ENCODE data around the gene ATRIP.

ATRIP gene

GRCh38 chr3:48503401-48504050 lies 57.0 kb downstream of the ATRIP start:
- peak overlapping the region; percentile 74 for H3K9ac ChIP-seq (ENCODE audit: low read depth, low read length)
- peaks cover 11% of the 10 kb centered on the region; the same call in 1 of the 2 replicates for H3K27me3 ChIP-seq (ENCODE audit: insufficient read depth, low read length)
- no peak overlapping the region for H3K27ac ChIP-seq (ENCODE audit: low read length)
- H3K36me3 ChIP-seq (ENCODE audit: insufficient read depth, low read depth, low read length): peaks cover 4% of the 10 kb centered on the region; the same call in 1 of the 2 replicates
- peaks cover 20% of the 10 kb centered on the region for H3K4me1 ChIP-seq (ENCODE audit: insufficient read depth, low read length)
- H3K9me3 ChIP-seq (ENCODE audit: insufficient read depth, low read depth, low read length): no peaks in the 10 kb centered on the region
- H3K4me3 ChIP-seq (ENCODE audit: low read length): peak overlapping the region; percentile 74

GRCh38 chr3:48504051-48504946 lies 57.8 kb downstream of the ATRIP start, which contains the start of gene SHISA5:
SHISA5 (minus strand) TSS chr3:48504174; CDS start chr3:48504094, 80 bp downstream.
- Histone ChIP-seq H3K9me3 (ENCODE audit: insufficient read depth, low read depth, low read length) (no peaks in the 10 kb centered on the region), H3K4me1 (ENCODE audit: insufficient read depth, low read length) (peaks cover 20% of the 10 kb centered on the region), H3K27ac (ENCODE audit: low read length) (no peak within 1 kb of the TSS), H3K9ac (ENCODE audit: low read depth, low read length) (peak within 1 kb of the TSS; percentile 74), H3K36me3 (ENCODE audit: insufficient read depth, low read depth, low read length) (peaks cover 4% of the 10 kb centered on the region; the same call in 1 of the 2 replicates), H3K27me3 (ENCODE audit: insufficient read depth, low read length) (peaks cover 11% of the 10 kb centered on the region; the same call in 1 of the 2 replicates), H3K4me3 (ENCODE audit: low read length) (peak within 1 kb of the TSS; percentile 74)

- Histone ChIP-seq H3K27me3 (ENCODE audit: insufficient read depth, low read length) (peaks cover 11% of the 10 kb centered on the region; the same call in 1 of the 2 replicates), H3K4me3 (ENCODE audit: low read length) (peak overlapping the region; percentile 74; the same call in 1 of the 2 replicates), H3K27ac (ENCODE audit: low read length) (no peak overlapping the region), H3K36me3 (ENCODE audit: insufficient read depth, low read depth, low read length) (peaks cover under 1% of the 10 kb centered on the region; the same call in 1 of the 2 replicates), H3K4me1 (ENCODE audit: insufficient read depth, low read length) (peaks cover 23% of the 10 kb centered on the region), H3K9me3 (ENCODE audit: insufficient read depth, low read depth, low read length) (no peaks in the 10 kb centered on the region), H3K9ac (ENCODE audit: low read depth, low read length) (peak overlapping the region; percentile 54; the same call in 1 of the 2 replicates)
These were observed 58.6 kb downstream of the ATRIP start for GRCh38 chr3:48505146-48505545.

GRCh38 chr3:48505968-48506504 lies 59.5 kb downstream of the ATRIP start:
- no peak overlapping the region for H3K9ac ChIP-seq (ENCODE audit: low read depth, low read length)
- H3K27me3 ChIP-seq (ENCODE audit: insufficient read depth, low read length): peaks cover 11% of the 10 kb centered on the region; the same call in 1 of the 2 replicates
- no peak overlapping the region for H3K27ac ChIP-seq (ENCODE audit: low read length)
- H3K9me3 ChIP-seq (ENCODE audit: insufficient read depth, low read depth, low read length): no peaks in the 10 kb centered on the region
- H3K4me1 ChIP-seq (ENCODE audit: insufficient read depth, low read length): peaks cover 23% of the 10 kb centered on the region
- no peak overlapping the region for H3K4me3 ChIP-seq (ENCODE audit: low read length)
- H3K36me3 ChIP-seq (ENCODE audit: insufficient read depth, low read depth, low read length): no peaks in the 10 kb centered on the region

- Histone ChIP-seq H3K9me3 (ENCODE audit: insufficient read depth, low read depth, low read length) (no peaks in the 10 kb centered on the region), H3K4me3 (ENCODE audit: low read length) (no peak overlapping the region), H3K36me3 (ENCODE audit: insufficient read depth, low read depth, low read length) (no peaks in the 10 kb centered on the region), H3K27ac (ENCODE audit: low read length) (no peak overlapping the region), H3K27me3 (ENCODE audit: insufficient read depth, low read length) (peaks cover 11% of the 10 kb centered on the region; the same call in 1 of the 2 replicates), H3K4me1 (ENCODE audit: insufficient read depth, low read length) (peaks cover 23% of the 10 kb centered on the region), H3K9ac (ENCODE audit: low read depth, low read length) (peak overlapping the region; percentile 6; the same call in 1 of the 2 replicates)
These were observed 60.9 kb downstream of the ATRIP start for GRCh38 chr3:48507256-48508061.

GRCh38 chr3:48511551-48511950 lies 65.0 kb downstream of the ATRIP start:
- Histone ChIP-seq H3K27ac (ENCODE audit: low read length) (no peak overlapping the region), H3K4me3 (ENCODE audit: low read length) (no peak overlapping the region), H3K4me1 (ENCODE audit: insufficient read depth, low read length) (peaks cover 8% of the 10 kb centered on the region; the same call in 1 of the 2 replicates), H3K9ac (ENCODE audit: low read depth, low read length) (no peak overlapping the region), H3K9me3 (ENCODE audit: insufficient read depth, low read depth, low read length) (no peaks in the 10 kb centered on the region), H3K27me3 (ENCODE audit: insufficient read depth, low read length) (no peaks in the 10 kb centered on the region), H3K36me3 (ENCODE audit: insufficient read depth, low read depth, low read length) (no peaks in the 10 kb centered on the region)

- Histone ChIP-seq H3K9me3 (ENCODE audit: insufficient read depth, low read depth, low read length) (no peaks in the 10 kb centered on the region), H3K9ac (ENCODE audit: low read depth, low read length) (no peak overlapping the region), H3K4me1 (ENCODE audit: insufficient read depth, low read length) (0 out of 2 replicates have a peak, but pooled peaks cover 2% of the 10 kb centered on the region), H3K4me3 (ENCODE audit: low read length) (no peak overlapping the region), H3K27me3 (ENCODE audit: insufficient read depth, low read length) (no peaks in the 10 kb centered on the region), H3K36me3 (ENCODE audit: insufficient read depth, low read depth, low read length) (no peaks in the 10 kb centered on the region), H3K27ac (ENCODE audit: low read length) (no peak overlapping the region)
These were observed 68.1 kb downstream of the ATRIP start for GRCh38 chr3:48514431-48515227.

Measured in iPS-20b (cell line).